ENCODE results near the gene MYO1F.

MYO1F gene

GRCh38 chr19:8490873-8491272 is 86.4 kb downstream of the MYO1F start:
- no peaks in the 10 kb centered on the region for H3K9me3 ChIP-seq (ENCODE audit: control insufficient read depth, insufficient read depth, low read length)
- H3K9ac ChIP-seq (ENCODE audit: low read depth, low read length) = no peak overlapping the region
- peaks cover 7% of the 10 kb centered on the region for H3K36me3 ChIP-seq (ENCODE audit: insufficient read depth, low read length)

DNA sequence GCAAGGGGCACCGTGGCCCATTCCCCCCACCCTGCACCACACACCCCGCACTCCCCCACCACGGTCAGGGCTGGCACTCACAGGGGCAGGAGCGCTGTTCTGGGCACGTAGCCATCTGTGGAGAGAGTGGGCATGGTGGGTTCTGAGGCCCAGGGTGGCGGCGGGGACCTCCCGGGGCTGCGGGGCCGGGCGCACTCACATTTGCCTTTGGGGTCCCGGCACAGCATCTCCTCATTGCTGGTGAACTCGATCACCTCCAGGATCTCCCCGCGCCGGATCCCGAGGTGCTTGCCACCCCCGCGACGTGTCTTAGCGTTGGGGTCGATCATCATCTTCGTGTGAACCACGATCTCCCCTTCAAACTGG is 86.9 kb downstream of the MYO1F start:
- peaks cover 12% of the 10 kb centered on the region for H3K36me3 ChIP-seq (ENCODE audit: insufficient read depth, low read length)
- no peaks in the 10 kb centered on the region for H3K9me3 ChIP-seq (ENCODE audit: control insufficient read depth, insufficient read depth, low read length)
- peaks cover 4% of the 10 kb centered on the region; the same call in 1 of the 2 replicates for H3K4me1 ChIP-seq (ENCODE audit: insufficient read depth, low read length)
- H3K9ac ChIP-seq (ENCODE audit: low read depth, low read length) = no peak overlapping the region

More at GRCh38 chr19:8490873-8491272, 86.4 kb downstream of the MYO1F start:
- peaks cover 4% of the 10 kb centered on the region; the same call in 1 of the 2 replicates for H3K4me1 ChIP-seq (ENCODE audit: insufficient read depth, low read length)

- H3K9ac ChIP-seq (ENCODE audit: low read depth, low read length) = no peak overlapping the region
- H3K4me1 ChIP-seq (ENCODE audit: insufficient read depth, low read length) = peaks cover 4% of the 10 kb centered on the region; the same call in 1 of the 2 replicates
- H3K36me3 ChIP-seq (ENCODE audit: insufficient read depth, low read length) = peaks cover 18% of the 10 kb centered on the region
- H3K9me3 ChIP-seq (ENCODE audit: control insufficient read depth, insufficient read depth, low read length) = no peaks in the 10 kb centered on the region
These were observed 87.5 kb downstream of the MYO1F start for GRCh38 chr19:8489561-8490394.

- H3K36me3 ChIP-seq (ENCODE audit: insufficient read depth, low read length) = peaks cover 18% of the 10 kb centered on the region
- H3K4me1 ChIP-seq (ENCODE audit: insufficient read depth, low read length) = no peaks in the 10 kb centered on the region
- no peaks in the 10 kb centered on the region for H3K9me3 ChIP-seq (ENCODE audit: control insufficient read depth, insufficient read depth, low read length)
- no peak overlapping the region for H3K9ac ChIP-seq (ENCODE audit: low read depth, low read length)
These were observed 88.9 kb downstream of the MYO1F start for GRCh38 chr19:8488365-8488764.

DNA sequence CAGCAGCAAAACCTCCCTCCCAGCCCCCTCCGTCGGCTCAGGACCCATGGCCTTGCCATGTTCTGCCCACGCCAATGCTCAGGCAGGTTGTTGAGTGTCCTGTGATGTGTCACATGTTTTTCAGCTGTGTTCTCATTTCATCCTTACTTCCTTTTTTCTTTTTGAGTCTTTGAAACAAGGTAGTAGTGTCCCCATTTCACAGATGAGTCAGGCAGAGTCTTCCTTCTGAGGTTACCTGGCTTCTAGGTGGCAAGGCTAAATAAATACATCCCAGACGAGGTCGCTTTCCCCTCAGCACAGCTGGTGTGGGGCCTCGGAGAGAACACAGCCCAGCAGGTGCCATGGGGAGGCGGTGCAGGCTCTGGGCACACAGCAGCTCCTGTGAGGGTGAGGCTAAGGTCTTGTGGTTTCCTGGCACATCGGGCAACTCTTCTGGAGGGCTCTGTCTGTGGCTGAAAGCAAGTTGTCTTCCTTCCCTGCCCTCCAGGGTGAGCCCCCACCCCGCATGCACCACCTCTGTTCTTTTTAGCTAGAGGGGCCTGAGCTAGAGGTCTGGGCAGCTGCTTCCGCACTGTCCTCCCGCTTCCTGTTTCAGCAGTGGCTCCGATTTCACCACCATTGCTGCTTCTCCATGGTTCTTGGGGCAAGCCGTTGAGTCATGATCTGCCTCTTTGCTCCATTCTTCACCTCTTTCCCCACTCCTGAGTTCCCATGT is 89.9 kb downstream of the MYO1F start:
- Histone ChIP-seq H3K9me3 (ENCODE audit: control insufficient read depth, insufficient read depth, low read length) (no peaks in the 10 kb centered on the region), H3K4me1 (ENCODE audit: insufficient read depth, low read length) (no peaks in the 10 kb centered on the region), H3K9ac (ENCODE audit: low read depth, low read length) (no peak overlapping the region), H3K36me3 (ENCODE audit: insufficient read depth, low read length) (peaks cover 26% of the 10 kb centered on the region)

DNA sequence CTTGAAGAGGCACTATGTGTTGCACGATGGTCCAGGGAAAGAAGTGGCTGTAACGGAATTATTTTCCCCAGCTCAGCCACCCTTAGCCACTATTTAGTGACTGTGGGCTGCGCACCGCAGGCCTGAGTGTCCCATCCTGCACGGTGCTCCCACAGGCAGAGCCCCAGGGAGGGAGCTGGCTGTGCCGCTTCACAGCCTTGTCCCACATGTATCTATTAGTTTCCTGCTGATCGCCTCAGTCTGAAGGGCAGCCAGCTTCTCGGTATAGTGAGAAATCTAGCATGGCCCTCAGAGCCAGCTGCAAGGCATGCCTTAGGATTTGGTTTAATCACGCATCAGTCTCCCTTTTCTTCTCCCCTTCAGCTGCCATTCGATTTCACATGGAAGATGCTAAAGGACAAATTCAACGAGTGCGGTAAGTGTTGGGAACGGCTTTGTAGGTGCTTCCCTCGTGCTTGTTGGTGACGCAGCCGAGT is 90.5 kb downstream of the MYO1F start:
- Histone ChIP-seq H3K9ac (ENCODE audit: low read depth, low read length) (no peak overlapping the region), H3K36me3 (ENCODE audit: insufficient read depth, low read length) (peaks cover 26% of the 10 kb centered on the region), H3K9me3 (ENCODE audit: control insufficient read depth, insufficient read depth, low read length) (no peaks in the 10 kb centered on the region), H3K4me1 (ENCODE audit: insufficient read depth, low read length) (no peaks in the 10 kb centered on the region)

DNA sequence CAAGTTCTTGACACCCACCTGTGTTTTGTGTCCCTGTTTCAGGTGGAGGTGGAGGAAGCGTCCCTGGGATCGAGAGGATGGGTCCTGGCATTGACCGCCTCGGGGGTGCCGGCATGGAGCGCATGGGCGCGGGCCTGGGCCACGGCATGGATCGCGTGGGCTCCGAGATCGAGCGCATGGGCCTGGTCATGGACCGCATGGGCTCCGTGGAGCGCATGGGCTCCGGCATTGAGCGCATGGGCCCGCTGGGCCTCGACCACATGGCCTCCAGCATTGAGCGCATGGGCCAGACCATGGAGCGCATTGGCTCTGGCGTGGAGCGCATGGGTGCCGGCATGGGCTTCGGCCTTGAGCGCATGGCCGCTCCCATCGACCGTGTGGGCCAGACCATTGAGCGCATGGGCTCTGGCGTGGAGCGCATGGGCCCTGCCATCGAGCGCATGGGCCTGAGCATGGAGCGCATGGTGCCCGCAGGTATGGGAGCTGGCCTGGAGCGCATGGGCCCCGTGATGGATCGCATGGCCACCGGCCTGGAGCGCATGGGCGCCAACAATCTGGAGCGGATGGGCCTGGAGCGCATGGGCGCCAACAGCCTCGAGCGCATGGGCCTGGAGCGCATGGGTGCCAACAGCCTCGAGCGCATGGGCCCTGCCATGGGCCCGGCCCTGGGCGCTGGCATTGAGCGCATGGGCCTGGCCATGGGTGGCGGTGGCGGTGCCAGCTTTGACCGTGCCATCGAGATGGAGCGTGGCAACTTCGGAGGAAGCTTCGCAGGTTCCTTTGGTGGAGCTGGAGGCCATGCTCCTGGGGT is 91.5 kb downstream of the MYO1F start:
- H3K9ac ChIP-seq (ENCODE audit: low read depth, low read length) = no peak overlapping the region
- no peaks in the 10 kb centered on the region for H3K9me3 ChIP-seq (ENCODE audit: control insufficient read depth, insufficient read depth, low read length)
- H3K36me3 ChIP-seq (ENCODE audit: insufficient read depth, low read length) = peaks cover 26% of the 10 kb centered on the region
- no peaks in the 10 kb centered on the region for H3K4me1 ChIP-seq (ENCODE audit: insufficient read depth, low read length)

- H3K4me1 ChIP-seq (ENCODE audit: insufficient read depth, low read length) = no peaks in the 10 kb centered on the region
- H3K36me3 ChIP-seq (ENCODE audit: insufficient read depth, low read length) = peaks cover 28% of the 10 kb centered on the region
- H3K9ac ChIP-seq (ENCODE audit: low read depth, low read length) = no peak overlapping the region
- no peaks in the 10 kb centered on the region for H3K9me3 ChIP-seq (ENCODE audit: control insufficient read depth, insufficient read depth, low read length)
These were observed 92.8 kb downstream of the MYO1F start for GRCh38 chr19:8484331-8484894.

DNA sequence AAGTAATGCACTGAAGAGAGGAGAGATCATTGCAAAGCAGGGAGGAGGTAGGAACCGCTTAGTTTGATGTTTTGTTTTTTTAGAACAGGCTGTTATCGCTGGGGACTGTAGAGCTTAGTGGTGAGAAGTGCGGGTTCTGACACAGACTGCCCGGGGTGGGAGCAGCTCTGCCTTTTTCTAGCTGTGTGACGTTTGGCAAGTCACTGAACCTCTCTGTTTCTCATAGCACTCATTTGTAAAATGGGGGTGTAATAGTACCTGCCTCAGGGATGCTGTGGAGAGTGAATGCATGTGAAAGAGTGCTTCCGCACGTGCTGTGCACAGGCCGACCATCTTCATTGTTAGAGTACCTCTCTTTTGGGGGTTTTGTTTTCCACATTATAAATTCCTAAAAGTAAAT is 94.1 kb downstream of the MYO1F start:
- Histone ChIP-seq H3K9me3 (ENCODE audit: control insufficient read depth, insufficient read depth, low read length) (no peaks in the 10 kb centered on the region), H3K9ac (ENCODE audit: low read depth, low read length) (no peak overlapping the region), H3K36me3 (ENCODE audit: insufficient read depth, low read length) (peaks cover 30% of the 10 kb centered on the region), H3K4me1 (ENCODE audit: insufficient read depth, low read length) (no peaks in the 10 kb centered on the region)

- no peak overlapping the region for H3K9ac ChIP-seq (ENCODE audit: low read depth, low read length)
- H3K36me3 ChIP-seq (ENCODE audit: insufficient read depth, low read length) = peaks cover 31% of the 10 kb centered on the region
- H3K4me1 ChIP-seq (ENCODE audit: insufficient read depth, low read length) = no peaks in the 10 kb centered on the region
- no peaks in the 10 kb centered on the region for H3K9me3 ChIP-seq (ENCODE audit: control insufficient read depth, insufficient read depth, low read length)
These were observed 94.5 kb downstream of the MYO1F start for GRCh38 chr19:8482696-8483095.

- Histone ChIP-seq H3K9me3 (ENCODE audit: control insufficient read depth, insufficient read depth, low read length) (no peaks in the 10 kb centered on the region), H3K9ac (ENCODE audit: low read depth, low read length) (no peak overlapping the region), H3K36me3 (ENCODE audit: insufficient read depth, low read length) (peaks cover 37% of the 10 kb centered on the region), H3K4me1 (ENCODE audit: insufficient read depth, low read length) (no peaks in the 10 kb centered on the region)
These were observed 95.6 kb downstream of the MYO1F start for GRCh38 chr19:8481616-8482015.

DNA sequence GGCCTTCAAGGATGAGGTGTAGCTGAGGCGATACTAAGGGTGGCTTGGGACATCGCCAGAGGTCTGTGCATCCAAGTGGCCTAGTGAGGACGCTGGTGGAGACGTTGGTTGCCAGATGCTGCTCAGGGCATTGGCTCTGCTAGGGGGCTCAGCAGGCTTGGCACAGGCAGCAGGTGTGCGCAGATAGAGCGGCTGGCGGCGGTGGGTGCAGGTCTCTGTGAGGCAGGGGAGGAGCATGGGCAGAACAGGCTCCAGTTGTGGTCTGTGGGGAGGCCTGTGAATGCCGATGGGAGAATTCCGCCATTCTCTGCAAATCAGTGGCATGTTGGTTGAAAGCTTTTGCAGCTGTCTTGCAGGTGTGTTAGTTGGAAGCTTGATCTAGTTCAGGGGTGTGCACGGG is 96.0 kb downstream of the MYO1F start:
- no peaks in the 10 kb centered on the region for H3K4me1 ChIP-seq (ENCODE audit: insufficient read depth, low read length)
- no peak overlapping the region for H3K9ac ChIP-seq (ENCODE audit: low read depth, low read length)
- peaks cover 33% of the 10 kb centered on the region for H3K36me3 ChIP-seq (ENCODE audit: insufficient read depth, low read length)
- H3K9me3 ChIP-seq (ENCODE audit: control insufficient read depth, insufficient read depth, low read length) = no peaks in the 10 kb centered on the region

- H3K9ac ChIP-seq (ENCODE audit: low read depth, low read length) = no peak overlapping the region
- no peaks in the 10 kb centered on the region for H3K4me1 ChIP-seq (ENCODE audit: insufficient read depth, low read length)
- H3K9me3 ChIP-seq (ENCODE audit: control insufficient read depth, insufficient read depth, low read length) = no peaks in the 10 kb centered on the region
- peaks cover 38% of the 10 kb centered on the region for H3K36me3 ChIP-seq (ENCODE audit: insufficient read depth, low read length)
These were observed 98.6 kb downstream of the MYO1F start for GRCh38 chr19:8478598-8478997.

- Histone ChIP-seq H3K4me1 (ENCODE audit: insufficient read depth, low read length) (no peaks in the 10 kb centered on the region), H3K36me3 (ENCODE audit: insufficient read depth, low read length) (peaks cover 39% of the 10 kb centered on the region), H3K9ac (ENCODE audit: low read depth, low read length) (no peak overlapping the region), H3K9me3 (ENCODE audit: control insufficient read depth, insufficient read depth, low read length) (no peaks in the 10 kb centered on the region)
These were observed 99.4 kb downstream of the MYO1F start for GRCh38 chr19:8477889-8478288.
